Measurements from ENCODE around the gene COL6A6.

DNA sequence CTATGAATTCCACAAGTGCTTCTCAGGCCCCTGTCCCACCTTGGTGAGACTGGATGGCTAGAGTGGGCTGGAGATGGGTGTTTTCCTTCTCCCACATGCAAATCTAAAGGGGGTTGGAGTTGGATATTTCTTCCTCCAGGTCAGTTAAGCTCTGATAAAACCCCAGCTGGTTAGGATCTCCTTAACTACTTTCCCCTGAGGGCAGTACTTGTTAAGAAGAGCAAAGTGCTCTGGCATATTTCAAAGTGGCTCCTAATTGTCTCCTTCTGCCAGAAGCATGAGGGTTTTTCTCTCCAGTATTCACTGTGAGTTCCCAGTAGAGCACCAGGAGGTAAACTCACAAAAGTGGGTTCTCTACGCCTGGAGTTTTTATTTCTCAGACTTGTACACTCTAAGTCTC is 31.4 kb downstream of the COL6A6 start:
- TF ChIP-seq, protein P1, sequence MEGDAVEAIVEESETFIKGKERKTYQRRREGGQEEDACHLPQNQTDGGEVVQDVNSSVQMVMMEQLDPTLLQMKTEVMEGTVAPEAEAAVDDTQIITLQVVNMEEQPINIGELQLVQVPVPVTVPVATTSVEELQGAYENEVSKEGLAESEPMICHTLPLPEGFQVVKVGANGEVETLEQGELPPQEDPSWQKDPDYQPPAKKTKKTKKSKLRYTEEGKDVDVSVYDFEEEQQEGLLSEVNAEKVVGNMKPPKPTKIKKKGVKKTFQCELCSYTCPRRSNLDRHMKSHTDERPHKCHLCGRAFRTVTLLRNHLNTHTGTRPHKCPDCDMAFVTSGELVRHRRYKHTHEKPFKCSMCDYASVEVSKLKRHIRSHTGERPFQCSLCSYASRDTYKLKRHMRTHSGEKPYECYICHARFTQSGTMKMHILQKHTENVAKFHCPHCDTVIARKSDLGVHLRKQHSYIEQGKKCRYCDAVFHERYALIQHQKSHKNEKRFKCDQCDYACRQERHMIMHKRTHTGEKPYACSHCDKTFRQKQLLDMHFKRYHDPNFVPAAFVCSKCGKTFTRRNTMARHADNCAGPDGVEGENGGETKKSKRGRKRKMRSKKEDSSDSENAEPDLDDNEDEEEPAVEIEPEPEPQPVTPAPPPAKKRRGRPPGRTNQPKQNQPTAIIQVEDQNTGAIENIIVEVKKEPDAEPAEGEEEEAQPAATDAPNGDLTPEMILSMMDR (IDR thresholded peaks at IDR 0.05), result no peak
- TF ChIP-seq EP300 (IDR thresholded peaks at IDR 0.05), result no peak
- no peak for TF ChIP-seq POLR2A (IDR thresholded peaks at IDR 0.05)

Measured in stomach (tissue), 4 donors.